ENCODE results near the gene YIPF7. TPM values are rescaled to one million over a fixed set of nuclear protein-coding genes. Genes with fewer than 3 reads are reported as not detected.

YIPF7 gene
- polyA plus RNA-seq, 3 donors, result not detected

GRCh38 chr4:44580231-44580630, 71.2 kb downstream of the YIPF7 start:
- Histone ChIP-seq H3K79me2 (ENCODE audit: insufficient read depth, low read length) (no peaks in the 10 kb centered on the region), H2AFZ (ENCODE audit: insufficient read depth, low read depth, low read length, poor library complexity, severe bottlenecking) (no peak overlapping the region), H3K27ac (ENCODE audit: low read depth in 1 of 2, low read length in 2 of 2) (no peak overlapping the region), H3K9ac (ENCODE audit: insufficient read depth, low read length, poor library complexity, severe bottlenecking) (no peak overlapping the region), H3K4me3 (replicated peaks in 1 of 3; ENCODE audit: low read depth in 2 of 3, low read length in 3 of 3) (no peak overlapping the region), H3K27me3 (ENCODE audit: control insufficient read depth in 2 of 2, insufficient read depth in 2 of 2, low read length in 2 of 2) (no peaks in the 10 kb centered on the region), H3K4me1 (ENCODE audit: control insufficient read depth in 1 of 2, insufficient read depth in 2 of 2, low read length in 2 of 2) (no peaks in the 10 kb centered on the region), H3K36me3 (replicated peaks in 1 of 2; ENCODE audit: control insufficient read depth in 1 of 2, insufficient read depth in 2 of 2, low read length in 2 of 2) (no peaks in the 10 kb centered on the region), H4K20me1 (ENCODE audit: insufficient read depth, low read length) (no peaks in the 10 kb centered on the region), H3K4me2 (replicated peaks; ENCODE audit: extremely low read depth, low read length, poor library complexity, severe bottlenecking) (no peak overlapping the region), H3K9me3 (replicated peaks in 1 of 2; ENCODE audit: control insufficient read depth in 1 of 2, insufficient read depth in 1 of 2, low read length in 2 of 2) (peaks cover 11 to 12% of the 10 kb centered on the region in 2 donors)
- Mint-ChIP-seq H3K27ac (no peak overlapping the region), H3K27me3 (ENCODE audit: low read depth in 3 of 3) (peaks cover 0 to 2% (median 0%) of the 10 kb centered on the region in 3 donors), H3K9me3 (peaks cover 0 to 7% (median 4%) of the 10 kb centered on the region in 7 donors), H3K4me1 (no peaks in the 10 kb centered on the region), H3K36me3 (no peaks in the 10 kb centered on the region), H3K4me3 (no peak overlapping the region)
- intact Hi-C loops (cut with micrococcal nuclease), result no loop called here
- no peak for TF ChIP-seq CTCF (IDR thresholded peaks at IDR 0.05)
- no peak for DNase-seq

- H2AFZ ChIP-seq (ENCODE audit: insufficient read depth, low read depth, low read length, poor library complexity, severe bottlenecking), result no peak overlapping the region
- Mint-ChIP-seq H3K36me3 (no peaks in the 10 kb centered on the region), H3K4me1 (no peaks in the 10 kb centered on the region), H3K9me3 (peaks cover 0 to 7% (median 6%) of the 10 kb centered on the region in 7 donors), H3K27me3 (ENCODE audit: low read depth in 3 of 3) (peaks cover 0 to 2% (median 0%) of the 10 kb centered on the region in 3 donors), H3K27ac (no peak overlapping the region), H3K4me3 (no peak overlapping the region)
- H4K20me1 ChIP-seq (ENCODE audit: insufficient read depth, low read length), result no peaks in the 10 kb centered on the region
- H3K4me3 ChIP-seq (replicated peaks in 1 of 3; ENCODE audit: low read depth in 2 of 3, low read length in 3 of 3), result no peak overlapping the region
- DNase-seq, result no peak
- H3K36me3 ChIP-seq (replicated peaks in 1 of 2; ENCODE audit: control insufficient read depth in 1 of 2, insufficient read depth in 2 of 2, low read length in 2 of 2), result no peaks in the 10 kb centered on the region
- H3K79me2 ChIP-seq (ENCODE audit: insufficient read depth, low read length), result no peaks in the 10 kb centered on the region
- no peak overlapping the region for H3K4me2 ChIP-seq (replicated peaks; ENCODE audit: extremely low read depth, low read length, poor library complexity, severe bottlenecking)
- peaks cover 11 to 12% of the 10 kb centered on the region in 2 donors for H3K9me3 ChIP-seq (replicated peaks in 1 of 2; ENCODE audit: control insufficient read depth in 1 of 2, insufficient read depth in 1 of 2, low read length in 2 of 2)
- H3K27me3 ChIP-seq (ENCODE audit: control insufficient read depth in 2 of 2, insufficient read depth in 2 of 2, low read length in 2 of 2), result no peaks in the 10 kb centered on the region
- H3K4me1 ChIP-seq (ENCODE audit: control insufficient read depth in 1 of 2, insufficient read depth in 2 of 2, low read length in 2 of 2), result no peaks in the 10 kb centered on the region
- TF ChIP-seq CTCF (IDR thresholded peaks at IDR 0.05), result no peak
- no peak overlapping the region for H3K27ac ChIP-seq (ENCODE audit: low read depth in 1 of 2, low read length in 2 of 2)
- WGBS (ENCODE audit: insufficient coverage), result 0% methylated on average over 1 of the region's 1 CpG
- intact Hi-C loops (cut with micrococcal nuclease), result no loop called here
- no peak overlapping the region for H3K9ac ChIP-seq (ENCODE audit: insufficient read depth, low read length, poor library complexity, severe bottlenecking)
These were observed 72.5 kb downstream of the YIPF7 start for GRCh38 chr4:44578954-44579353.

Other genes with a start within 250 kb of the YIPF7 start
- gene KCTD8, start 202.8 kb downstream of the YIPF7 start, polyA plus RNA-seq, result not detected
- 10 to 100 TPM in 1 of 3 donors, 1 to 10 TPM in 2; 6.2 to 11.3 (median 8.4) TPM for gene GUF1, start 26.8 kb upstream of the YIPF7 start, polyA plus RNA-seq
- 1 to 10 TPM; 2.4 to 5.7 (median 3.6) TPM for gene GNPDA2, start 74.9 kb upstream of the YIPF7 start, polyA plus RNA-seq